Measurements from ENCODE around the gene SHCBP1L. TPM values are rescaled to one million over a fixed set of nuclear protein-coding genes. Genes with fewer than 3 reads are reported as not detected.

The SHCBP1L gene
- total RNA-seq, 2 donors from 2014 or later: not detected

DNA sequence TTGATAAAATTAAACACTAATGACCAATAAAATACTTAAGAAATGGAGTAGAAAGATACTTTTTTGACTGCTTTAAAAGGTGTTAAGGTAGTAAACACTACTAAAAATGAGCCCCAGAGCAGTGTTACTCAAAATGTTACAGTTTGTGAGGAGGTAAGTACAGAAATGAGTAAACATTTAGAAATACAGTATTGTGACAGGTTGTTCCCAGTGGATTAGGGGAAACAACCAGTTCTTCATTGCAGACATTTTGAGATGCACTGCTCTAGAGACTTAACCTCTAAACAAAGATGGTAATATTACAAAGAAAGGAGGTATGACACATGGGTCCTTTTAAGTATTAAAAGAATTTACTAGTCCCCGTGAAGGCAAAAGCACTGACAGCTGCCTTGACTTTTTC, 101.1 kb downstream of the SHCBP1L start:
- Histone ChIP-seq H3K27ac (no peak overlapping the region), H3K27me3 (no peaks in the 10 kb centered on the region), H3K4me1 (no peaks in the 10 kb centered on the region), H3K9me3 (no peaks in the 10 kb centered on the region), H3K36me3 (replicated peaks in 1 of 2; ENCODE audit: insufficient read depth in 1 of 2, low read depth in 2 of 2) (peaks cover 8 to 44% of the 10 kb centered on the region in 2 donors), H3K4me3 (no peak overlapping the region)
- WGBS, 2 donors: 90 to 94% methylated on average over 1 of the region's 1 CpG
- TF ChIP-seq POLR2A (IDR thresholded peaks at IDR 0.05): no peak
- TF ChIP-seq, protein P1, sequence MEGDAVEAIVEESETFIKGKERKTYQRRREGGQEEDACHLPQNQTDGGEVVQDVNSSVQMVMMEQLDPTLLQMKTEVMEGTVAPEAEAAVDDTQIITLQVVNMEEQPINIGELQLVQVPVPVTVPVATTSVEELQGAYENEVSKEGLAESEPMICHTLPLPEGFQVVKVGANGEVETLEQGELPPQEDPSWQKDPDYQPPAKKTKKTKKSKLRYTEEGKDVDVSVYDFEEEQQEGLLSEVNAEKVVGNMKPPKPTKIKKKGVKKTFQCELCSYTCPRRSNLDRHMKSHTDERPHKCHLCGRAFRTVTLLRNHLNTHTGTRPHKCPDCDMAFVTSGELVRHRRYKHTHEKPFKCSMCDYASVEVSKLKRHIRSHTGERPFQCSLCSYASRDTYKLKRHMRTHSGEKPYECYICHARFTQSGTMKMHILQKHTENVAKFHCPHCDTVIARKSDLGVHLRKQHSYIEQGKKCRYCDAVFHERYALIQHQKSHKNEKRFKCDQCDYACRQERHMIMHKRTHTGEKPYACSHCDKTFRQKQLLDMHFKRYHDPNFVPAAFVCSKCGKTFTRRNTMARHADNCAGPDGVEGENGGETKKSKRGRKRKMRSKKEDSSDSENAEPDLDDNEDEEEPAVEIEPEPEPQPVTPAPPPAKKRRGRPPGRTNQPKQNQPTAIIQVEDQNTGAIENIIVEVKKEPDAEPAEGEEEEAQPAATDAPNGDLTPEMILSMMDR (IDR thresholded peaks at IDR 0.05): no peak
- DNase-seq: no peak
- no peak for ATAC-seq
- intact Hi-C loops (cut with DNase I): no loop called here

GRCh38 chr1:182850319-182850718, 102.6 kb downstream of the SHCBP1L start:
- Histone ChIP-seq H3K27me3 (no peaks in the 10 kb centered on the region), H3K4me3 (no peak overlapping the region), H3K4me1 (peaks cover 7% of the 10 kb centered on the region), H3K9me3 (no peaks in the 10 kb centered on the region), H3K27ac (no peak overlapping the region), H3K36me3 (replicated peaks in 1 of 2; ENCODE audit: insufficient read depth in 1 of 2, low read depth in 2 of 2) (peaks cover 13 to 33% of the 10 kb centered on the region in 2 donors)
- 95 to 99% methylated on average over 4 of the region's 4 CpGs for WGBS, 2 donors
- ATAC-seq (no peak), DNase-seq (no peak)
- intact Hi-C loops (cut with DNase I): no loop called here
- TF ChIP-seq POLR2A (IDR thresholded peaks at IDR 0.05): no peak
- TF ChIP-seq, protein P1 (IDR thresholded peaks at IDR 0.05): no peak

Small RNA genes lying within 50 kb of the gene (small RNA-seq; reads per million reads assigned to genes)
- gene HMGN1P4 (not detected), gene RNU6-41P (not detected)

Other genes starting within 250 kb of the SHCBP1L start
- 1 to 10 TPM in 1 of 2 donors, under 1 TPM in 1; 0.99 to 2.6 TPM for gene NPL, start 163.4 kb downstream of the SHCBP1L start, total RNA-seq
- 10 to 100 TPM; 38.4 to 67.9 TPM for gene DHX9, start 113.8 kb downstream of the SHCBP1L start, total RNA-seq
- 10 to 100 TPM; 60.7 to 96.6 TPM for gene LAMC1, start 70.3 kb upstream of the SHCBP1L start, total RNA-seq
- 1 to 10 TPM; 3.6 to 6.7 TPM for gene LAMC2, start 233.1 kb upstream of the SHCBP1L start, total RNA-seq